CD4-positive, alpha-beta T cell treated with Interleukin-1 beta for 1 hour (primary cell): ENCODE results near the gene GFOD1.
A peak's percentile ranks its signal among the peaks of the same experiment; 100 is the strongest.
"Not testable (repeated sequence)": the region's sequence is repeated elsewhere in the genome, so short reads cannot be mapped to it uniquely, and the experiment has no call there.

Source experiments
- DNase-seq, 2 donors: peaks; one replicate each; pipeline ENCODE4 v3.0.0-alpha.2; 2020 to 2022

GFOD1 gene

DNA sequence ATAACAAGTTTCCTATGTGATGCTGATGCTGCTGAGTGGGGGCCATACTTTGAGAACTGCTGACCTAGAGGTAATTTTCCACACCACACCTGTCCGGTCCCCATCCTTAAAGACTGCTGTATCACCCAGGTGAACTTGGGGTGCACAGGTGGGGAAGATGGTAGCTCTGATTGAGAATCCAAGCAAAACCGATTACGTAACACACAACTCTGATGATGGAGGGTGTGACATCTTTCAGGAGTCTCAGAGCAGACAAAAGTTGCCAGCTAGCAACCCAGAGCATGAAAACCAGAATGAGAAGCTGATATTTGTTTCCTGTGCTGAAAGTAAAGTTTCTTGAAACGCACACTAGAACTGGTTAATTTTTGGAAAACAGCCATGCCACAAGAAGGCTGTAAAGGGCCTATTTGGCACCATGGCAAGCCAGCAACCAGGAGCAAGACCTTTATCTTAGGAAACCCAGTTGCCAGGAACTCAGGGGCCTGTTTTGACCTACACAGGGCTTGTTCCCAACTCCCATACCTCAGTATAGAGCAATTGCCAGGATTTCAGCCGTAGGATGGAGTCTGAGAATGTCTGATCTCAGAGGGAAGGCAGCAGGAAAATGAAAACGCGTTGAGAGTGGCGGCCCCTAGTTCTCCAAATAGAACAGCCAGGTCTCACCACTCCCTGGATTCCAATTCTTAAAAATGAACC, 137.4 kb downstream of the GFOD1 start:
- DNase-seq: no peak

DNA sequence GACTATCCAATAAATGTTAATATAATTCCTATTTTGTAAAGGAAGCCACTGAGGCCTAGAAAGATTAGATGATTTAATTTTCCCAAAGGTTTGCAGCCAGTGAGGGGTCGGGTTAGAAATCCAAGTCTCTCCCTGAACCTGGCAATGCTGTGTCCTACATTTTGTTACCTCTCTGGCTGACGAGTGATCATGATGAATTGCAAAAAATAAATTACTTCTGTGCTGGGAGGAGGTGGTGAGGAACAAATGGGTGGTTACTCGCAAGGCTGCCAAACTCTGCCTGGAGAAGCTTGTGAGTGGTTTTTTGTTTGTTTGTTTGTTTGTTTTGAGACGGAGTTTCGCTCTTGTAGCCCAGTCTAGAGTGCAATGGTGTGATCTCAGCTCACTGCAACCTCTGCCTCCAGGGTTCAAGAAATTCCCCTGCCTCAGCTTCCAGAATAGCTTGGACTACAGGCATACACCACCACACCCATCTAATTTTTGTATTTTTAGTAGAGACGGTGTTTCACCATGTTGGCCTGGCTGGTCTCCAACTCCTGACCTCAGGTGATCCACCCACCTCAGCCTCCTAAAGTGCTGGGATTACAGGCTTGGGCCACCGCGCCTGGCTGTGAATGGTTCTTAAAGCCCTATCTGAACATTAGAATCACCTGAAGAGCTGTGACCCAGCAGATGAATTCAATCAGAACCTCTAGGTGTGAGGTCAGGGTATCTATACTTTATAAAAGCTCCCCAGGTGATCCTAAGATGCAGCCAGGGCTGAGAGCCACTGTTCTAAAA, 138.9 kb downstream of the GFOD1 start:
- no peak for DNase-seq

DNA sequence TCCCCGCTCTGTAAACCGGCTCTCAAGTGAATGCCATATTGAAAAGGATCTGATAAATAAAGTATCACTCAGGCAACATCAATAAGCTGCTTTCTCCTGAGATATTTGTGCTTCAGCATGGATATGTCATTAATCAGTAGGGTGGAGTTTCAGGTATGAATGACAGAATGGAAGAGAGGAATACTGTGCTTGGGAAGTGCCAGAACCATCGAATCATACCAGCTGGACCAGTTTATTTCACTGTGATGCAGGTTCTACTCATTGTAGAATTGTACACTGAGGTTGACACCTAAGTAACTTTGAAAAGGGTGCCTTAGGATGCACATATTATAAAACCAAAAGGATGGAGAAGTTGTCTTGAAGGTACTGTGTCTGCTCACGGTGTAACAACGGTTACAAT, 141.2 kb downstream of the GFOD1 start:
- DNase-seq: no peak

GRCh38 chr6:13342414-13343019, 144.9 kb downstream of the GFOD1 start:
- no peak for DNase-seq

DNA sequence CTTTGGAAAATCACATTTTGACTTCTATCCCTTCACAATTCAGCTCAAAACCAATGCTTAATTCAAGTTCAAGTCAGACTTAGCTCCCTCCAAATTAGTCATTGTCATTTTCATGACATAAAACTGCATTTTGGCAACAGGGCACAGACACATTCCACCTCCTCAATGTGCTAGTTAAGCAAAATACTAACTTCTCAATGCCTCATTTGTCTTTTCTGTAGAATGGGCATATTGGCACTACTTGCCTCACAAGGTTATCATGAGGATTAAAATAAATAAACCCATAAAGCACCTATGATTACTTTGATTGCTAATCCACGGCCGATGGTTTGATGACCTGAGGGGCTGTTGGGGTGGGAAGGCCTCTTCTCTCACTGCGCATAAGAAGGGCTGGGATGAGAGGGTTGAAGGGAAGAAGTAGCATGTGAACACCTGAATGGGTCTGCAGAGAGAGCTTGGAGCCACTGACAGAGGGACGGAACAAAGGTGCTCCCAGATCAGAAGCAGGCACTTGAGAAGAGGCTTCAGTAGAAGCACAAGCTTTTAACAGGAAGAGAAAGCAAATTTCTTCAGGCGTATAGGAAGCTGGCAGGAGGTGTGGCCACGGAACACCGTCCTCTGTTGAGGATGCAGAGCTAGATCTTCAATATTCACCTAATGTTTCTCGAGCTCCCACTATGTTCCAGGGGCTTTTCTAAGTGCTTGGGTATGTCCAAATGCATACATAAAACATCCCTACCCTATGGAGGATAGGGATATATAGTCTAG, 147.4 kb downstream of the GFOD1 start:
- no peak for DNase-seq

GRCh38 chr6:13338038-13338437, 149.4 kb downstream of the GFOD1 start:
- DNase-seq: no peak

DNA sequence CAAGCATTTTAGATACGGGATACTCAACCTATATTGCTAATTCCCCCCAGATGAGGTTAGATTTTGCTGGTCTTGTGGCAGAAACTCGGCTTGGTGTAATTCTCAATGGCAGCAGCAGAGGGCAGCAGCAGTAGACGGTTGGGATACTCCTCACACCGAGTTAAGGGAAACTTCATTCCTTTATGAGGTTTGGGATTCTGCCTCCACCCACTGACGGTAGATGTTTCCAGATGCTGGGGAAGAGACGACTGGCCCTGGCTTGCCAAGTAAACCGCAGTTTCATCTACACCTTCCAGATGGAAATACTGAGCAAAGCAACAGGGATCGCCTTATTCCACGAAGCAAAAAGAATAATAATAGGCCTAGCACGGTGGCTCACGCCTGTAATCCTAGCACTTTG, 150.8 kb downstream of the GFOD1 start:
- peak; percentile 54 to 70 for DNase-seq

GRCh38 chr6:13334953-13335352, 152.4 kb downstream of the GFOD1 start:
- no peak for DNase-seq

- DNase-seq: no peak
Observed at GRCh38 chr6:13332349-13332706, 155.1 kb downstream of the GFOD1 start.

DNA sequence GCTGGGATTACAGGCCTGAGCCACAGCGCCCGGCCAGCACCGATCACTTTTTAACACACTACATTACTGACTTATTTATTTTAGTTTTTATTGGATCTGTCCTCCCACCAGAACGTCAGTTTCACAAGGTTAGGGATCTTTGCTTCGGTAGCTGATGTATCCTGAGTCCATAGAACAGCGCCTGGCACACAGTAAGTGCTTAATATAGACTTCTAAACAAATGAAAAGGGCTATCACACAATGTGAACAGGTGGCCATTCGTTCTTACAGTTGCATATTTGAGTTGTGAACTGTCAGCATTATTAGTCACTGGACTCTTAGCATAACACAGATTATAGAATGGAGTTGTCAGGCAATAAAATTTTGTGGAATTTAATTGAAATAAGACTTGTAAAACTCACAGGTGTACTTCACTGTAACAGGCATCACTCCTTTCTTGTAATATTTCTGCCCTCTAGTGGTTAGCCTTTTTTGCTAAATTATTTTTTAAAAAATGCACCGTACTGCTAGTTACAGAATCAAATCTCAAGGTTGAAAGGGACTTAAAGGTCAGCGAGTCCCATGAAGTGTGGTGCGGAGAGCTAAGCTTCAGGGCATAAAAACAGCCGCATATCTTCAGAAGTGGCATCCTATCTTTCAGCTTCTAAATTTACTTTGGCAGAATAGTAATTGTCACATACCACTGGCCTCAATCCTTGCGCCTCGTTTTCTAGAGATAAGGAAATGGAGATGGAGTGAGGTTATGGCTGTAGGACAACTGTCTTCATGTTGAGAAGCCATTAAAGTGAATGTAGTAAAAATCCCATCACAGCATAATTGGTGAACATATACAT, 155.7 kb downstream of the GFOD1 start:
- DNase-seq: peak in 1 of 2 donors; percentile 55

DNA sequence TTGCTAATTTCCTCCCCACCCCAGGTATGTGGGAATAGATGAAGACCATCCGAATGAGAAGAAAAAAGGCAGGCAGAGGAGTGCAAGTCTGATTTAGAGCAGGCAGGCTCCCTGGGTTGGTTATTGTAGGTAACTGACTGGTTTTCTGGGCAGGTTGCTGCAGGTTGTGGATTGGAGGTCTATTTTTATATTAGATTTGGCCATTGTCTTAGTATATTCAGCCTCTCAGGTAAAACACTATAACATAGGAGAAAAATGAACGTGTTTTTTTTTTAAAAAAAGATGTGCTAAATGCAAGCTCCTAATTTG, 158.6 kb downstream of the GFOD1 start:
- no peak for DNase-seq

- peak; percentile 94 for DNase-seq
Observed at GRCh38 chr6:13328076-13328874, 159.1 kb downstream of the GFOD1 start, which contains the start of gene TBC1D7. TBC1D7 (minus strand) TSS chr6:13328537; CDS start chr6:13326898, 1,639 bp downstream.

- peak in 1 of 2 donors; percentile 20 for DNase-seq
Observed at GRCh38 chr6:13327691-13328075, 159.7 kb downstream of the GFOD1 start.

- not testable (repeated sequence) for DNase-seq
Observed at GRCh38 chr6:13326031-13326586, 161.3 kb downstream of the GFOD1 start.

- no peak for DNase-seq
Observed at GRCh38 chr6:13319891-13320564, 167.4 kb downstream of the GFOD1 start.

- no peak for DNase-seq
Observed at GRCh38 chr6:13318821-13319220, 168.6 kb downstream of the GFOD1 start.

DNA sequence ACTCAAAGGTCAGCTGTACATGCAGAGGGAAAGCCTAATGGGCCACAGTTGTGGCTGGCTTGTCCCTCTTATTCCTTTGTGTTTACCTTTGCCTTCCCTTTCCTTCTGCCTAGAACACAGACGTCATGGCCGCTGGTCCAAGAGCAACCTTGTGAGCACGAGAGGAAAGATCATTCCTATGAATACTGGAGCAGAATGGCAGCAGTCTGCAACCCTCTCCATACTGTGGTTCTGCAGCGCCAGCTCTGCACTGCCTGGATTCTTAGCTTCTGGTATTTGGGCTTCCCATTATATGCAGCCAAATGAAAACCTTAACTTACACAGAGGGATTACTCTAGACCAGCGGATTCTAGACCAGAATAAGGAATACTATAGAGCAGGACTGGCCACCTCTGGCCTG, 171.5 kb downstream of the GFOD1 start:
- no peak for DNase-seq

DNA sequence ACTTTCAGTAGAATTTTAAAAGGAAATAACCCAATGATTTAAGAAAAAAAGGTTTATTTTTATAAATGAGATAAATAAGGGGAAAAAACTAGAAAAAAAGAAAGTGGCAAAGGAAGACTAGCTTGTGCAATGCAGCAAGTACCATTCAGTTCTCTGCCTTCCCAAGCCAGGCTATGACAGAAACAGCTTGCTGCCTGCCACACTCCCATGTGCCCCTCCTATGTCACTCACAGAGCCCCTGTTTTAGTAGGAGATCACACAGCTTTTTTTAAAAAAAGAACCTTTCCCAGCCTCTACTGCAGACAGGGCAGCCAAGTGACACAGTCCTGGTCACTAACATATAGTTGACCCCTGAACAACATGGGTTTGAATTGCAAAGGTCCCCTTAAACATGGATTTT, 172.6 kb downstream of the GFOD1 start:
- no peak for DNase-seq

DNA sequence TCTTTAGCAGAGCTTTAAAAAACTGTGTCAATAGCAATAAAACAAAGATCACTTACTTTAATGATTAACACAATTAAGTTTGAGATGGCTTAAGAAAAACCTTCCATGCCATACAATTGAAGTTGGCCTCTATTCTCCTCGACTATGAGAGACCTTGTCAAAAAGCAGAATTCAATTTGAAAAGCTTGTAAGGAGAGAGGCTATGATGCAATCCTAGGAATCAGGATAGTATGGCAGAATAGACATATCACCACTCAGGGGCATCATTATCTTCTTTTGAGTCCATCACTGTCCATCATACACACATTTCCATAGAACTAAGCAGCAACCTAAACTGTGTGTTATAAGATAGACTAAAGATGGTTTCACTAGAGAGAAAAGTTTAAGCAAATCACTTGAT, 176.2 kb downstream of the GFOD1 start:
- no peak for DNase-seq

- DNase-seq: no peak
Observed at GRCh38 chr6:13308332-13308731, 179.1 kb downstream of the GFOD1 start.
